ENCODE results near the gene POLR3F. TPM values are rescaled to one million over a fixed set of nuclear protein-coding genes. Genes with fewer than 3 reads are reported as not detected.

The POLR3F gene, protein sequence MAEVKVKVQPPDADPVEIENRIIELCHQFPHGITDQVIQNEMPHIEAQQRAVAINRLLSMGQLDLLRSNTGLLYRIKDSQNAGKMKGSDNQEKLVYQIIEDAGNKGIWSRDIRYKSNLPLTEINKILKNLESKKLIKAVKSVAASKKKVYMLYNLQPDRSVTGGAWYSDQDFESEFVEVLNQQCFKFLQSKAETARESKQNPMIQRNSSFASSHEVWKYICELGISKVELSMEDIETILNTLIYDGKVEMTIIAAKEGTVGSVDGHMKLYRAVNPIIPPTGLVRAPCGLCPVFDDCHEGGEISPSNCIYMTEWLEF
- total RNA-seq, result 12.3 and 13.7 TPM in 2 replicates

GRCh38 chr20:18466894-18467730 is at the start of gene POLR3F, which contains the start of gene DZANK1:
Gene POLR3F (plus strand): TSS chr20:18467390. CDS start chr20:18467507, 117 bp downstream.
Gene DZANK1 (minus strand): TSS chr20:18467030. CDS start chr20:18465358, 1,672 bp downstream.
- H3K36me3 ChIP-seq (ENCODE audit: control insufficient read depth, insufficient read depth, low read length), result no peaks in the 10 kb centered on the region

DNA sequence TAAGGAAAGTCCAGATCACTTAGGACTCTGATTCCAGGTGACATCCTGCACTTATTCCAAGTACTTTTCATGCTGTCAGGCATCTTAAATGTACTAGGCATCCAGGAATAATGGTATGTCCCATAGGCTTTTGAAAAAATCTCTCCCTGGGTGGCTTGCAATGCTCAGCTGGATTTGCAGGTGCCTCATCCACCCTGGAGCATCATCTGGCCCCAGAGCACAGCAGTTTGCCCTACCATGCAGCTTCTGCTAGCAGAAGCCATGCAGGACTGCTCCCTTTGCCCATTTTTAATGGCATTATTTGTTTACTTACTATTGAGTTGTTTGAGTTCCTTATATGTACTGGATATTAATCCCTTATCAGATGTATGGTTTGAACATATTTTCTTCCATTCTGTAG is 45.6 kb upstream of the POLR3F start:
- TF ChIP-seq, protein P1, sequence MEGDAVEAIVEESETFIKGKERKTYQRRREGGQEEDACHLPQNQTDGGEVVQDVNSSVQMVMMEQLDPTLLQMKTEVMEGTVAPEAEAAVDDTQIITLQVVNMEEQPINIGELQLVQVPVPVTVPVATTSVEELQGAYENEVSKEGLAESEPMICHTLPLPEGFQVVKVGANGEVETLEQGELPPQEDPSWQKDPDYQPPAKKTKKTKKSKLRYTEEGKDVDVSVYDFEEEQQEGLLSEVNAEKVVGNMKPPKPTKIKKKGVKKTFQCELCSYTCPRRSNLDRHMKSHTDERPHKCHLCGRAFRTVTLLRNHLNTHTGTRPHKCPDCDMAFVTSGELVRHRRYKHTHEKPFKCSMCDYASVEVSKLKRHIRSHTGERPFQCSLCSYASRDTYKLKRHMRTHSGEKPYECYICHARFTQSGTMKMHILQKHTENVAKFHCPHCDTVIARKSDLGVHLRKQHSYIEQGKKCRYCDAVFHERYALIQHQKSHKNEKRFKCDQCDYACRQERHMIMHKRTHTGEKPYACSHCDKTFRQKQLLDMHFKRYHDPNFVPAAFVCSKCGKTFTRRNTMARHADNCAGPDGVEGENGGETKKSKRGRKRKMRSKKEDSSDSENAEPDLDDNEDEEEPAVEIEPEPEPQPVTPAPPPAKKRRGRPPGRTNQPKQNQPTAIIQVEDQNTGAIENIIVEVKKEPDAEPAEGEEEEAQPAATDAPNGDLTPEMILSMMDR (IDR thresholded peaks at IDR 0.05; ENCODE audit: insufficient read depth, low read length, poor library complexity, severe bottlenecking), result no peak
- H3K36me3 ChIP-seq (ENCODE audit: control insufficient read depth, insufficient read depth, low read length), result no peaks in the 10 kb centered on the region
- H3K27me3 ChIP-seq (ENCODE audit: control insufficient read depth, insufficient read depth, low read length), result no peaks in the 10 kb centered on the region
- no peak for DNase-seq (ENCODE audit: low read depth)
- no peak overlapping the region for H3K4me3 ChIP-seq (ENCODE audit: low read depth, low read length)

More at GRCh38 chr20:18466894-18467730, at the start of gene POLR3F, which contains the start of gene DZANK1:
- TF ChIP-seq, protein P1 (IDR thresholded peaks at IDR 0.05; ENCODE audit: insufficient read depth, low read length, poor library complexity, severe bottlenecking), result no peak
- Histone ChIP-seq H3K27me3 (ENCODE audit: control insufficient read depth, insufficient read depth, low read length) (no peaks in the 10 kb centered on the region), H3K4me3 (ENCODE audit: low read depth, low read length) (peak within 1 kb of the TSS; percentile 99)
- DNase-seq (ENCODE audit: low read depth), result peak; percentile 87

DNA sequence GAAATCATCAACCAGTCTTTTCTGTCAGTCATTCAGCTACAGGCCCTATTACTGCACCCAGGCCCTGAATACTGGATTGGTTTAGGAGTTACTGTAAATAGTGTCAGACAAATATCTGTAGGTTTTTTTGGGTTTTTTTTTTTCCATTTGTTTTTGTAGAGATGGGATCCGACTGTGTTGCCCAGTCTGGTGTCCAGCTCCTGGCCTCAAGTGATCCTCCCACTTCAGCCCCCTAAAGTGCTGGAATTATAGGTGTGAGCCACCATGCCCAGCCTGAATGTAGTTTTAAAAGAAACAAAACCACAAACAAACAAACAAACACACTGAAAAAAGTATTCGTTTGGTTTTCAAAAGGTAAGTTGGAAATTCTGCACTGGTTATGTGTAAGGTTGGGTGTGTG is 40.0 kb upstream of the POLR3F start:
- H3K36me3 ChIP-seq (ENCODE audit: control insufficient read depth, insufficient read depth, low read length), result no peaks in the 10 kb centered on the region
- TF ChIP-seq, protein P1 (IDR thresholded peaks at IDR 0.05; ENCODE audit: insufficient read depth, low read length, poor library complexity, severe bottlenecking), result no peak
- H3K4me3 ChIP-seq (ENCODE audit: low read depth, low read length), result no peak overlapping the region
- H3K27me3 ChIP-seq (ENCODE audit: control insufficient read depth, insufficient read depth, low read length), result no peaks in the 10 kb centered on the region
- DNase-seq (ENCODE audit: low read depth), result no peak

DNA sequence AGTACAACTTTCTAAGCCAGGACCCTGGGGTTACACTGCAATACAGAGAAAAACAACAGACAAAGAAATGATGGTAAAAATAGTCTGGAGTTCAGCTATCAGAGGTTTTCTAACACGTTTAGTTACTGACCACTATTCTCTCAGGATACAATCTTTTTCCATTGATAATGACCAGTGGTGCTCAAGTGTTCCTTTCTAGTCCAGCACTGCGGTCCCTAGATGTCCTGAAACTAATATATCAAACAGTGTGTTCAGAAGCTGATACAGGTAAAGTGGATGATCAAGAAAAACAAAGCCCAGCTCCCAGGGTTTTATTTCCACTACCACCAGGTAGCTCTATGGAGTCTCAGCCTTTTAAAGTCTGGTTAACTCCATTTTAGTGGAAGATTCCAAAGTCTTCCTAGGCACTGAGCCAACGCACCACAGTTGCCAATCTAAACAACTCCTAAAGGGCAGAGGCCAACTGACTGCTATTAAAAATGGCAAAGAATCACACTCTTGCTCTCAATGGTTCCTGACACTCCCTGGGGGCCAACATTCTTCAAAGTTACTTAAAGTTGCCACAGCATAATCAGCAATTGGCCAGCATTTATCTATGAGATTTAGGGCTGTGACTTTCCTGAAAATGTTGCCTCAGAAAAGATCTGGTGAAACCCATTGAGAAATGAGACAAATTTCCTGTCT is 38.6 kb upstream of the POLR3F start:
- DNase-seq (ENCODE audit: low read depth), result no peak

DNA sequence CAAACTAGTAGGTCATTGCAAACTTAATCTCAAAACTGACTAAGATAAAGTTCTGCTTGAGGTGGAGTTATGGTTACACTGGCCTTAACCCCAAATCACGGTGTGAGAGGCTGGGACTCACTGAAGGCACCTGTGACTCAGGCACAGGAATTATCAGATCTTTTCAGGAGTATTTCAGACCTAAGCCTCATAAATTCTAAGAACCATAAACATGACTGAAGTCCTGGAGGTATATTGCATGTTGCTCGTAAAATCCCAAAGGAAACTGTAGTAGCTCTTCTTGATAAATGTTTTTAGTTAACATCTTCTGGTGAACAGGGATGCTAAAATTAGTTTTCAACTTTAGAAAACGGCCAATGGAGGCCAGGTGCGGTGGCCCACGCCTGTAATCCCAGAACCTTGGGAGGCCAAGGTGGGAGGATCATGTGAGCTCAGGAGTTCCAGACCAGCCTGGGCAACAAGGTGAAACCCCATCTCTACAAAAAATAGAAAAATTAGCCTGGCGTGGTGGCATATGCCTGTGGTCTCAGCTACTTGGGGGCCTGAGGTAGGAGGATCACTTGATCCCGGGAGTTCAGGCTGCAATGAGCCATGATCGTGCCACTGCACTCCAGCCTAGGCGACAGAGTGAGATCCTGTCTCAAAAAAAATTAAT is 36.9 kb upstream of the POLR3F start:
- Histone ChIP-seq H3K4me3 (ENCODE audit: low read depth, low read length) (no peak overlapping the region), H3K27me3 (ENCODE audit: control insufficient read depth, insufficient read depth, low read length) (no peaks in the 10 kb centered on the region), H3K36me3 (ENCODE audit: control insufficient read depth, insufficient read depth, low read length) (no peaks in the 10 kb centered on the region)
- no peak for DNase-seq (ENCODE audit: low read depth)
- TF ChIP-seq, protein P1 (IDR thresholded peaks at IDR 0.05; ENCODE audit: insufficient read depth, low read length, poor library complexity, severe bottlenecking), result no peak

More for the DNA sequence above, 38.6 kb upstream of the POLR3F start:
- TF ChIP-seq, protein P1 (IDR thresholded peaks at IDR 0.05; ENCODE audit: insufficient read depth, low read length, poor library complexity, severe bottlenecking), result no peak
- no peak overlapping the region for H3K4me3 ChIP-seq (ENCODE audit: low read depth, low read length)
- no peaks in the 10 kb centered on the region for H3K27me3 ChIP-seq (ENCODE audit: control insufficient read depth, insufficient read depth, low read length)
- H3K36me3 ChIP-seq (ENCODE audit: control insufficient read depth, insufficient read depth, low read length), result no peaks in the 10 kb centered on the region
